ENCODE measurements around the gene F2RL1. TPM values are rescaled to one million over a fixed set of nuclear protein-coding genes. Genes with fewer than 3 reads are reported as not detected.
"Not testable (repeated sequence)": the region's sequence is repeated elsewhere in the genome, so short reads cannot be mapped to it uniquely, and the experiment has no call there.

F2RL1 gene
- total RNA-seq, 1 experiment from 2014 or later = 30.7 TPM

GRCh38 chr5:76826416-76826815 is 7.6 kb downstream of the F2RL1 start:
- CTCF ChIA-PET = interaction anchor here (0.6 kb wide), 1 partner anchor 24 kb away, joined by 3 read pairs; no protein-coding TSS in a partner anchor
- H3K4me3 Mint-ChIP-seq (ENCODE audit: unreplicated experiment); BruUV-seq (replicated peaks); H3K27me3 Mint-ChIP-seq (ENCODE audit: insufficient read depth, unreplicated experiment); H3K9me3 Mint-ChIP-seq (ENCODE audit: unreplicated experiment); DNase-seq (ENCODE audit: unreplicated experiment); intact Hi-C loops (cut with micrococcal nuclease): not testable (repeated sequence)
- peak overlapping the region; percentile 14 for H3K27ac Mint-ChIP-seq (ENCODE audit: low read depth, unreplicated experiment)
- POLR2A ChIA-PET = interaction anchor here (1.1 to 1.4 kb wide), 2 partner anchors 36 to 52 kb away, joined by 4 read pairs; no protein-coding TSS in a partner anchor
- H3K4me1 Mint-ChIP-seq (ENCODE audit: insufficient read depth, unreplicated experiment) = peaks cover 28% of the 10 kb centered on the region
- peaks cover 27% of the 10 kb centered on the region for H3K36me3 Mint-ChIP-seq (ENCODE audit: insufficient read depth, unreplicated experiment)

- no TSS peak for BruUV-seq (replicated peaks)
- Mint-ChIP-seq H3K36me3 (ENCODE audit: insufficient read depth, unreplicated experiment) (peaks cover 50% of the 10 kb centered on the region), H3K4me1 (ENCODE audit: insufficient read depth, unreplicated experiment) (peaks cover 18% of the 10 kb centered on the region), H3K27ac (ENCODE audit: low read depth, unreplicated experiment) (peak overlapping the region; percentile 39), H3K9me3 (ENCODE audit: unreplicated experiment) (no peaks in the 10 kb centered on the region), H3K27me3 (ENCODE audit: insufficient read depth, unreplicated experiment) (no peaks in the 10 kb centered on the region), H3K4me3 (ENCODE audit: unreplicated experiment) (no peak overlapping the region)
- POLR2A ChIA-PET = interaction anchor here (0.6 to 1.0 kb wide), 3 partner anchors 8 to 241 kb away, joined by 3 to 4 read pairs (median 3); no protein-coding TSS in a partner anchor
- CTCF ChIA-PET = interaction anchor here (0.8 kb wide), 1 partner anchor 17 kb away, joined by 3 read pairs; no protein-coding TSS in a partner anchor
- DNase-seq (ENCODE audit: unreplicated experiment) = no peak
- intact Hi-C loops (cut with micrococcal nuclease) = no loop called here
- TF ChIP-seq, protein P1, sequence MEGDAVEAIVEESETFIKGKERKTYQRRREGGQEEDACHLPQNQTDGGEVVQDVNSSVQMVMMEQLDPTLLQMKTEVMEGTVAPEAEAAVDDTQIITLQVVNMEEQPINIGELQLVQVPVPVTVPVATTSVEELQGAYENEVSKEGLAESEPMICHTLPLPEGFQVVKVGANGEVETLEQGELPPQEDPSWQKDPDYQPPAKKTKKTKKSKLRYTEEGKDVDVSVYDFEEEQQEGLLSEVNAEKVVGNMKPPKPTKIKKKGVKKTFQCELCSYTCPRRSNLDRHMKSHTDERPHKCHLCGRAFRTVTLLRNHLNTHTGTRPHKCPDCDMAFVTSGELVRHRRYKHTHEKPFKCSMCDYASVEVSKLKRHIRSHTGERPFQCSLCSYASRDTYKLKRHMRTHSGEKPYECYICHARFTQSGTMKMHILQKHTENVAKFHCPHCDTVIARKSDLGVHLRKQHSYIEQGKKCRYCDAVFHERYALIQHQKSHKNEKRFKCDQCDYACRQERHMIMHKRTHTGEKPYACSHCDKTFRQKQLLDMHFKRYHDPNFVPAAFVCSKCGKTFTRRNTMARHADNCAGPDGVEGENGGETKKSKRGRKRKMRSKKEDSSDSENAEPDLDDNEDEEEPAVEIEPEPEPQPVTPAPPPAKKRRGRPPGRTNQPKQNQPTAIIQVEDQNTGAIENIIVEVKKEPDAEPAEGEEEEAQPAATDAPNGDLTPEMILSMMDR (IDR thresholded peaks at IDR 0.05; ENCODE audit: unreplicated experiment) = no peak
These were observed 12.3 kb downstream of the F2RL1 start for GRCh38 chr5:76831110-76831452.

- BruUV-seq (replicated peaks) = no TSS peak
- peak; percentile 22 for DNase-seq (ENCODE audit: unreplicated experiment)
- H3K4me1 Mint-ChIP-seq (ENCODE audit: insufficient read depth, unreplicated experiment) = peaks cover 7% of the 10 kb centered on the region
- peaks cover 53% of the 10 kb centered on the region for H3K36me3 Mint-ChIP-seq (ENCODE audit: insufficient read depth, unreplicated experiment)
- H3K27me3 Mint-ChIP-seq (ENCODE audit: insufficient read depth, unreplicated experiment) = no peaks in the 10 kb centered on the region
- ChIA-PET POLR2A (no interaction called here), CTCF (interaction anchor here (0.6 kb wide), 1 partner anchor 1538 kb away, joined by 3 read pairs; no protein-coding TSS in a partner anchor)
- TF ChIP-seq, protein P1 (IDR thresholded peaks at IDR 0.05; ENCODE audit: unreplicated experiment) = peak; percentile 8
- no peaks in the 10 kb centered on the region for H3K9me3 Mint-ChIP-seq (ENCODE audit: unreplicated experiment)
- no peak overlapping the region for H3K27ac Mint-ChIP-seq (ENCODE audit: low read depth, unreplicated experiment)
- intact Hi-C loops (cut with micrococcal nuclease) = no loop called here
- no peak overlapping the region for H3K4me3 Mint-ChIP-seq (ENCODE audit: unreplicated experiment)
These were observed 17.4 kb downstream of the F2RL1 start for GRCh38 chr5:76836181-76836580.

DNA sequence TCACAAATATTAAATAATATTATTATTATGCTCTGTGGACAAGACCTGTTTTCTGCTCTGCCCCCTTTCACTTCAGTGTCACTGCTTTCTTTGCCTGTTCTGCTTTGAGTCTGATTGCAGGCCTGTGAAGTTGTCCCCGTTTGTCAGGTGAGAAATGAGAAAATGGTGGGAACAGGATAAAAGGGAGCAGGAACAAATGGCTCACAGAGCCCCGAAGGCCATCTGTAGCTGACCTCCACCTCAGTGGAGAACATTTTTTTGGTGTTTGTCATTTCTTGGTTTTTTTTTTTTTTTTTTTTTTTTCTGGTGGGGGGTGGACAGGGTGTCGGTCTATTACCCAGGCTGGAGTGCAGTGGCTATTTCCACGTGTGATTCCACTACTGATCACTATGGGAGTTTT is 17.8 kb downstream of the F2RL1 start:
- Mint-ChIP-seq H3K36me3 (ENCODE audit: insufficient read depth, unreplicated experiment) (peaks cover 53% of the 10 kb centered on the region), H3K27me3 (ENCODE audit: insufficient read depth, unreplicated experiment) (no peaks in the 10 kb centered on the region), H3K9me3 (ENCODE audit: unreplicated experiment) (no peaks in the 10 kb centered on the region), H3K4me3 (ENCODE audit: unreplicated experiment) (no peak overlapping the region), H3K4me1 (ENCODE audit: insufficient read depth, unreplicated experiment) (peaks cover 5% of the 10 kb centered on the region), H3K27ac (ENCODE audit: low read depth, unreplicated experiment) (no peak overlapping the region)
- POLR2A ChIA-PET = interaction anchor here (0.7 kb wide), 1 partner anchor 300 kb away, joined by 3 read pairs; no protein-coding TSS in a partner anchor
- no peak for DNase-seq (ENCODE audit: unreplicated experiment)
- CTCF ChIA-PET = interaction anchor here (0.6 kb wide), 1 partner anchor 1538 kb away, joined by 3 read pairs; no protein-coding TSS in a partner anchor
- TF ChIP-seq, protein P1 (IDR thresholded peaks at IDR 0.05; ENCODE audit: unreplicated experiment) = no peak
- intact Hi-C loops (cut with micrococcal nuclease) = no loop called here
- no TSS peak for BruUV-seq (replicated peaks)

Measured in MCF 10A (cell line).